Bronchial epithelial cell (primary cell): ENCODE measurements around the gene DTNBP1. TPM values are rescaled to one million over a fixed set of nuclear protein-coding genes. Genes with fewer than 3 reads are reported as not detected.

Experiments used
- DNase-seq: peaks from one replicate; pipeline ENCODE4 v3.0.0-alpha.2; 2010; ENCODE audit warnings: low read depth
- FAIRE-seq: peaks from 2 replicates; lab custom pipeline; 2011; peaks lifted over from hg19 to GRCh38; lab: Jason Lieb, UNC
- H3K27me3 ChIP-seq: 2 replicates; pipeline ENCODE4 v1.5.1; 2011; ENCODE audit warnings: low read length; ENCODE audit not compliant: control insufficient read depth, insufficient read depth
- H3K36me3 ChIP-seq: 2 replicates; pipeline ENCODE4 v1.5.1; 2011; ENCODE audit warnings: low read length; ENCODE audit not compliant: control insufficient read depth, insufficient read depth
- H3K4me3 ChIP-seq: 2 replicates; pipeline ENCODE4 v1.5.1; 2011; ENCODE audit warnings: mild to moderate bottlenecking, low read depth, low read length, control low read depth
- total RNA-seq: library from RNA; depleted of rRNA; stranded (reverse); fragments of >200 nt; gene quantifications from 2 replicates; pipeline ENCODE4 v1.2.1, GENCODE V29; 2014
- TF ChIP-seq, protein P1 (sequence below): IDR thresholded peaks from 2 replicates; pipeline ENCODE4 v1.5.1; 2011; ENCODE audit warnings: mild to moderate bottlenecking, moderate library complexity, low read length, control low read depth, inconsistent platforms; ENCODE audit not compliant: insufficient read depth, severe bottlenecking

Gene DTNBP1
- total RNA-seq, 1 donor from 2014 or later: 6.3 TPM

DNA sequence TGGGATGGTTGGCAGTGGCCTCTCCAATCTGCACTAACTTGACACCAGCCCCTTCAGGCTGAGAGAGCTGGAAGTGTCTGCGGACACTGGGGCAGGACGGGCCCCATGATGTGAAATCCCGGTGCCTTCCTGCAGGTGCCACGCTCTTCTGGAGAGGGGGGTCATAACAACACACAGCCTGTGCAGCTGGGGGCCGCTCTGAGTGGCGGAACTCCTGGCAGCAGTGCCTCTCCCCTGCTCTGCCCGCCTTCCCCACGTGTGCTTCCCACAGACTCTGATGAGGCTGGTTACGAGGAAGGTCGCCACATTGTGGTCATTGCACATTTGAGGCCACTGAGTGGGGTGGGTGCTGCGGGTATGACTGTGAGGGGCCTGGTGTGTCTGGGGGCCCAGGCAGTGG lies 145.2 kb downstream of the DTNBP1 start:
- Histone ChIP-seq H3K36me3 (peaks cover 45% of the 10 kb centered on the region), H3K4me3 (no peak overlapping the region), H3K27me3 (no peaks in the 10 kb centered on the region)
- TF ChIP-seq, protein P1, sequence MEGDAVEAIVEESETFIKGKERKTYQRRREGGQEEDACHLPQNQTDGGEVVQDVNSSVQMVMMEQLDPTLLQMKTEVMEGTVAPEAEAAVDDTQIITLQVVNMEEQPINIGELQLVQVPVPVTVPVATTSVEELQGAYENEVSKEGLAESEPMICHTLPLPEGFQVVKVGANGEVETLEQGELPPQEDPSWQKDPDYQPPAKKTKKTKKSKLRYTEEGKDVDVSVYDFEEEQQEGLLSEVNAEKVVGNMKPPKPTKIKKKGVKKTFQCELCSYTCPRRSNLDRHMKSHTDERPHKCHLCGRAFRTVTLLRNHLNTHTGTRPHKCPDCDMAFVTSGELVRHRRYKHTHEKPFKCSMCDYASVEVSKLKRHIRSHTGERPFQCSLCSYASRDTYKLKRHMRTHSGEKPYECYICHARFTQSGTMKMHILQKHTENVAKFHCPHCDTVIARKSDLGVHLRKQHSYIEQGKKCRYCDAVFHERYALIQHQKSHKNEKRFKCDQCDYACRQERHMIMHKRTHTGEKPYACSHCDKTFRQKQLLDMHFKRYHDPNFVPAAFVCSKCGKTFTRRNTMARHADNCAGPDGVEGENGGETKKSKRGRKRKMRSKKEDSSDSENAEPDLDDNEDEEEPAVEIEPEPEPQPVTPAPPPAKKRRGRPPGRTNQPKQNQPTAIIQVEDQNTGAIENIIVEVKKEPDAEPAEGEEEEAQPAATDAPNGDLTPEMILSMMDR: no peak
- DNase-seq (no peak), FAIRE-seq (no peak)

DNA sequence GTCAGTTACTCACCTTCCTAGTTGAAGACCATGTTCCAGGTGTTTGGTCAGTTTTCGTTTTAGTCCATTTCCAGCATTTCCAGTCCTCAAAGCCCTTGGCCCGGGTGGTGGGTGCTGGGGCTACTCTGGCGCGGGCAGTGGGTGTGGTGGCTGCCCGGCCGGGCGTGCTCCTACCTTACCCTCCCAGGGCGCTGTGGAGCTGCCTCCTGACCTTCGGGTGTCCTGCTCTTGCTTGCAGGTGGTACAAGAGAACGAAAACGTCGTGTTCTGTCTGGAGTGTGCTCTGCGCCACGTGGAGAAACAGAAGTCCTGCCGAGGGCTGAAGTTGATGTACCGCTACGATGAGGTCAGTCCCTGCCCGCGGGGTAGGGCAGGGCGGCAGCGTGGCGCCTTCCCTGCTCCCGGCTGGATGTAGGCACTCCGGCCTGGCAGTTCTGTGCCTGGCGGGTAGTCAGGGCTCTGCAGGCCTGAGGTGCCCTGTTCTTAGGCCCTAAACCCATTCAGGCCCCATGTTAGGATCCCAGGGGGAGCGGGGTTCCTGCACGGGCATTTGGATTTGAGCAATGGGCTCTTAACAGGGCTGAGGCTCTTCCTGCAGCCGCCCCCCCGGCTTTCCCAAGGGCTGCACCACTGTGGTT lies 145.8 kb downstream of the DTNBP1 start:
- FAIRE-seq (no peak), DNase-seq (no peak)

DNA sequence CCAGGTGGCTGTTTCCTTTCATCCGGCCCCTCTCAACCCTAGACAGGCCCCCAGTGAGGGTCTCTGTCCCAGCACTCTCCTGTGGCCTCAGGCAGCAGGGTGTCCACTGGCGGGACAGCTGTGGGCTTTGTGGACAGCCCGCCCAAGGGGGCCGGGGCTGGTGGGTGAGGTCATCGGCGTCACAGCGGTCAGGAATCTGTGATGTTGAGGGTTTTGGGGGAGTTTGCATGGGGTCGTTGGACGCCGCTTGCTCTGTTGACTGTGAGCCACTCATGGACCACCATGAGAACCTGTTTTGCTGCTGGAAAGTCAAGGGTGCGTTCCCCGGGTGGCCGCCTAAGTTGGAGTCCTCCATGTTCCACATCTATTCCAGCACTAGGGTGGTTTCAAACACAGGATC lies 146.4 kb downstream of the DTNBP1 start:
- DNase-seq (no peak), FAIRE-seq (no peak)
- peaks cover 50% of the 10 kb centered on the region for H3K36me3 ChIP-seq
- TF ChIP-seq, protein P1: no peak
- H3K27me3 ChIP-seq: no peaks in the 10 kb centered on the region
- H3K4me3 ChIP-seq: no peak overlapping the region

More for the DNA sequence above, 145.8 kb downstream of the DTNBP1 start:
- no peak overlapping the region for H3K4me3 ChIP-seq
- no peaks in the 10 kb centered on the region for H3K27me3 ChIP-seq
- TF ChIP-seq, protein P1: no peak
- peaks cover 45% of the 10 kb centered on the region for H3K36me3 ChIP-seq

DNA sequence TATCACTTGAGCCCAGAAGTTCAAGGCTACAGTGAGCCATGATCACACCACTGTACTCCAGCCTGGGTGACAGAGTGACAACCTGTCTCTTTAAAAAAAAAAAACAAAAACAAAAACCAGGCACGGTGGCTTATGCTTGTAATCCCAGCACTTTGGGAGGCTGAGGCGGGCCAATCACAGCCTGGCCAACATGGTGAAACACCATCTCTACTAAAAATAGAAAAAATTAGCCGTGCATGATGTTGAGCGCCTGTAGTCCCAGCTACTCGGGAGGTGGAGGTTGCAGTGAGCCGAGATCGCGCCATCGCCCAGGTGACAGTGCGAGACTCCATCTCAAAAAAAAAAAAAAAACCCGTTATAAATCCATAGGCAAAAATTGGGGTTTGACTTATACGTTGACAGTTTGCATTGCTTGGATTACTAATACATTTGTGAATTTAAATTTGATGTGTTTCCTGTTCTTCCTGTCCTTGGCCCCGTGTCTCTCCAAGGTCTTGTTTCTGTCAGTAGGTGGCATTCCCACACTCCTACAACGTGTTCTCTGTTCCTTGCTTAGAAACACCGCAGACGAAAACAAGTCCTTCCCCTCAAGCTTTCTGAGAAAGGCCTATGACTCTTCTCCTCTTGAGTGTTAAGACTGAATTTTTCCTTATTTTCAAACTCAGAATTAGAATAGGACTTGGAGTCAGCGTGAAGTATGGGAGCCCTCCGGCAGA lies 147.0 kb downstream of the DTNBP1 start:
- H3K4me3 ChIP-seq: no peak overlapping the region
- DNase-seq (no peak), FAIRE-seq (no peak)
- no peaks in the 10 kb centered on the region for H3K27me3 ChIP-seq
- peaks cover 56% of the 10 kb centered on the region for H3K36me3 ChIP-seq
- TF ChIP-seq, protein P1: no peak

DNA sequence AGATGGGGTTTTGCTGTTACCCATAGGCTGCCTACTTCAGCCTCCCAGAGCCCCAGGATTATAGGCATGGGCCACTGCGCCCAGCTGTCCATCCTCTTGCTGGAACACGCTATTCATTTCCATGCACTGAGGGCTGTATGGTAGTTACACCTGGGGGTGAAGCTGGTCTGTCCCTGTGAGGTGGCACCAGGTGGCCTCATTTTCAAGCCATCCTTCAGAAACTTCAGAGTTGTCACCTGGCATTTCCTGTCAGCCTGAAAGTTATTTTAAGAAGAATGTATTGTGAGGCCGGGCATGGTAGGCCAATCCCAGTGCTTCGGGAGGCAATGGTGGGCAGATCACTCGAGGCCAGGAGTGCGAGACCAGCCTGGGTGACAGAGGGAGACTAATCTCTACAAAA lies 147.6 kb downstream of the DTNBP1 start:
- TF ChIP-seq, protein P1: no peak
- H3K36me3 ChIP-seq: peaks cover 55% of the 10 kb centered on the region
- H3K4me3 ChIP-seq: no peak overlapping the region
- DNase-seq (no peak), FAIRE-seq (no peak)
- no peaks in the 10 kb centered on the region for H3K27me3 ChIP-seq
